Endothelial cell of umbilical vein (primary cell): ENCODE data around the gene VIT.

Experiments
- CTCF ChIP-seq, 2 donors: IDR thresholded peaks; 1 replicate in 1 of 2; 2 replicates in 1 of 2; pipeline ENCODE4 v1.5.1; 2011; ENCODE audit warnings: low read length in 2 of 2, mild to moderate bottlenecking in 2 of 2, moderate library complexity in 2 of 2, control low read depth in 1 of 2, inconsistent platforms in 1 of 2, low read depth in 1 of 2; ENCODE audit not compliant: insufficient read depth in 1 of 2; ENCODE audit errors: extremely low read depth in 1 of 2
- EZH2 ChIP-seq: IDR thresholded peaks from 2 replicates; pipeline ENCODE4 v1.6.1; 2012; ENCODE audit warnings: borderline replicate concordance, low read depth, mild to moderate bottlenecking, moderate library complexity, low read length, inconsistent platforms; ENCODE audit not compliant: severe bottlenecking
- FOS ChIP-seq: IDR thresholded peaks from 2 replicates; pipeline ENCODE4 v1.6.1; 2011; ENCODE audit warnings: mild to moderate bottlenecking, low read length, moderate library complexity, borderline replicate concordance; ENCODE audit not compliant: insufficient read depth
- GATA2 ChIP-seq: IDR thresholded peaks from 2 replicates; pipeline ENCODE4 v1.7.0; 2011; ENCODE audit warnings: low read depth, mild to moderate bottlenecking, moderate library complexity, mixed read lengths, low read length; ENCODE audit not compliant: insufficient read length, insufficient read depth
- JUN ChIP-seq: IDR thresholded peaks from 2 replicates; pipeline ENCODE4 v1.6.1; 2011; ENCODE audit warnings: borderline replicate concordance, low read depth; ENCODE audit not compliant: insufficient read length, insufficient read depth
- MAX ChIP-seq: IDR thresholded peaks from 2 replicates; pipeline ENCODE4 v1.6.1; 2011; ENCODE audit not compliant: insufficient read depth, insufficient read length
- MYC ChIP-seq: IDR thresholded peaks from one replicate; pipeline ENCODE4 v1.6.1; 2011; ENCODE audit warnings: mild to moderate bottlenecking, low read depth, low read length
- POLR2A ChIP-seq: IDR thresholded peaks from 2 replicates; pipeline ENCODE4 v1.6.1; 2012; ENCODE audit warnings: low read depth, mild to moderate bottlenecking, control low read depth, low read length
- POLR2AphosphoS5 ChIP-seq: IDR thresholded peaks from 2 replicates; pipeline ENCODE4 v1.6.1; 2012; ENCODE audit warnings: low read depth, mild to moderate bottlenecking, control low read depth, low read length, moderate library complexity; ENCODE audit not compliant: insufficient read depth

GRCh38 chr2:36789181-36789804 lies 92.8 kb downstream of the VIT start:
- TF ChIP-seq CTCF (IDR thresholded peaks at IDR 0.05; ENCODE audit: extremely low read depth in 1 of 2, insufficient read depth in 1 of 2, low read depth in 1 of 2, low read length in 2 of 2) (no peak), MAX (no peak), POLR2AphosphoS5 (no peak), GATA2 (no peak), EZH2 (no peak), POLR2A (no peak), JUN (no peak), FOS (no peak), MYC (no peak)
